AG04449 (cell line): Measurements from ENCODE around the gene LDLRAD4.
"Not testable (repeated sequence)": the region's sequence is repeated elsewhere in the genome, so short reads cannot be mapped to it uniquely, and the experiment has no call there.

Source experiments
- CTCF ChIA-PET: fragments of 350-600 bp; formaldehyde crosslinking; extraction: SDS; loops from one replicate; lab custom pipeline; 2021; ENCODE audit warnings: antibody characterized with exemption; lab: Yijun Ruan, JAX
- POLR2A ChIA-PET: fragments of 400-600, 350-600 bp; formaldehyde crosslinking; extraction: SDS; loops from one replicate; lab custom pipeline; 2020; ENCODE audit warnings: antibody characterized with exemption, inconsistent platforms; lab: Yijun Ruan, JAX
- DNase-seq: peaks from one replicate; pipeline ENCODE4 v3.0.0-alpha.2; 2010; ENCODE audit warnings: low read depth, low spot score
- H3K4me3 ChIP-seq: 2 replicates; pipeline ENCODE4 v1.5.1; 2011; ENCODE audit warnings: low read depth, mild to moderate bottlenecking, control low read depth, low read length
- TF ChIP-seq, protein P1 (sequence below): IDR thresholded peaks from one replicate; pipeline ENCODE4 v1.5.1; 2011; ENCODE audit warnings: mild to moderate bottlenecking, moderate library complexity, low read length, control low read depth, inconsistent platforms; ENCODE audit not compliant: insufficient read depth; ENCODE audit errors: missing control alignments

The LDLRAD4 gene

GRCh38 chr18:13339653-13340052 lies 121.1 kb downstream of the LDLRAD4 start:
- TF ChIP-seq, protein P1, sequence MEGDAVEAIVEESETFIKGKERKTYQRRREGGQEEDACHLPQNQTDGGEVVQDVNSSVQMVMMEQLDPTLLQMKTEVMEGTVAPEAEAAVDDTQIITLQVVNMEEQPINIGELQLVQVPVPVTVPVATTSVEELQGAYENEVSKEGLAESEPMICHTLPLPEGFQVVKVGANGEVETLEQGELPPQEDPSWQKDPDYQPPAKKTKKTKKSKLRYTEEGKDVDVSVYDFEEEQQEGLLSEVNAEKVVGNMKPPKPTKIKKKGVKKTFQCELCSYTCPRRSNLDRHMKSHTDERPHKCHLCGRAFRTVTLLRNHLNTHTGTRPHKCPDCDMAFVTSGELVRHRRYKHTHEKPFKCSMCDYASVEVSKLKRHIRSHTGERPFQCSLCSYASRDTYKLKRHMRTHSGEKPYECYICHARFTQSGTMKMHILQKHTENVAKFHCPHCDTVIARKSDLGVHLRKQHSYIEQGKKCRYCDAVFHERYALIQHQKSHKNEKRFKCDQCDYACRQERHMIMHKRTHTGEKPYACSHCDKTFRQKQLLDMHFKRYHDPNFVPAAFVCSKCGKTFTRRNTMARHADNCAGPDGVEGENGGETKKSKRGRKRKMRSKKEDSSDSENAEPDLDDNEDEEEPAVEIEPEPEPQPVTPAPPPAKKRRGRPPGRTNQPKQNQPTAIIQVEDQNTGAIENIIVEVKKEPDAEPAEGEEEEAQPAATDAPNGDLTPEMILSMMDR = no peak
- POLR2A ChIA-PET = no interaction called here
- CTCF ChIA-PET = no interaction called here
- DNase-seq = no peak
- H3K4me3 ChIP-seq = no peak overlapping the region

DNA sequence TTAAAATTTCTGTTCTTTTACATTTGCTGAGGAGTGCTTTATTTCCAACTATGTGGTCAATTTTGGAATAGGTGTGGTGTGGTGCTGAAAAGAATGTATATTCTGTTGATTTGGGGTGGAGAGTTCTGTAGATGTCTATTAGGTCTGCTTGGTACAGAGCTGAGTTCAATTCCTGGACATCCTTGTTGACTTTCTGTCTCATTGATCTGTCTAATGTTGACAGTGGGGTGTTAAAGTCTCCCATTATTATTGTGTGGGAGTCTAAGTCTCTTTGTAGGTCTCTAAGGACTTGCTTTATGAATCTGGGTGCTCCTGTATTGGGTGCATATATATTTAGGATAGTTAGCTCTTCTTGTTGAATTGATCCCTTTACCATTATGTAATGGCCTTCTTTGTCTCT lies 127.9 kb downstream of the LDLRAD4 start:
- CTCF ChIA-PET, POLR2A ChIA-PET: not testable (repeated sequence)

GRCh38 chr18:13353084-13353823 lies 134.7 kb downstream of the LDLRAD4 start:
- H3K4me3 ChIP-seq = no peak overlapping the region
- POLR2A ChIA-PET = no interaction called here
- CTCF ChIA-PET = interaction anchor here (0.6 kb wide), 1 partner anchor 77 kb away, joined by 3 read pairs; no protein-coding TSS in a partner anchor
- no peak for DNase-seq
- TF ChIP-seq, protein P1 = no peak

More for the DNA sequence above, 127.9 kb downstream of the LDLRAD4 start:
- not testable (repeated sequence) for DNase-seq, H3K4me3 ChIP-seq

- ChIA-PET POLR2A (no interaction called here), CTCF (no interaction called here)
Observed at GRCh38 chr18:13354402-13354801, 135.8 kb downstream of the LDLRAD4 start.

GRCh38 chr18:13356032-13356431 lies 137.5 kb downstream of the LDLRAD4 start:
- POLR2A ChIA-PET = no interaction called here
- CTCF ChIA-PET = no interaction called here
- H3K4me3 ChIP-seq = no peak overlapping the region
- DNase-seq = no peak
- TF ChIP-seq, protein P1 = no peak

More at GRCh38 chr18:13354402-13354801, 135.8 kb downstream of the LDLRAD4 start:
- no peak for DNase-seq
- TF ChIP-seq, protein P1 = no peak
- no peak overlapping the region for H3K4me3 ChIP-seq

- no peak for DNase-seq
- ChIA-PET POLR2A (no interaction called here), CTCF (no interaction called here)
- TF ChIP-seq, protein P1 = no peak
- no peak overlapping the region for H3K4me3 ChIP-seq
Observed at GRCh38 chr18:13357289-13357688, 138.7 kb downstream of the LDLRAD4 start.

DNA sequence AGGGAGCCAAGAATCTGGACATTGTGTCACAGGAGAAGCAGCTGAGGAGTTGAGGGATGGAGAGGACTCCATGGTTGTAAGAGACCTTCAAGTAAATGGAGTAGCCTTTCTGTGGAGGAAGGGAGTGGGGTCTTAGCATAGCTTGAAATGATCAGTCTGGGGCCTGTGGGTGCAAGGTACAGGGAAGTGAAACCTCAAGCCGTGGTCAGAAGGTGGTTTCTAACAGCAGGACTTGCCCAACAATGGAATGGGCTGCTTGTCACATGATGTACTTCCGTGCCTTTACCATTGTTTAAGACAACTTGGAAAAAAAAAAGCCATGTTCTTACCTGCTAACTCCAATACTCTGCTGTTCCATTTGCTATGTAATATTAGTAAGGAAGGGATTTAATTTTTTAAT lies 140.7 kb downstream of the LDLRAD4 start:
- CTCF ChIA-PET = no interaction called here
- POLR2A ChIA-PET = no interaction called here
- TF ChIP-seq, protein P1 = no peak
- no peak overlapping the region for H3K4me3 ChIP-seq
- DNase-seq = no peak
